ENCODE results near the gene OASL.

- TF ChIP-seq CTCF (IDR thresholded peaks at IDR 0.05) = no peak
- no peak for TF ChIP-seq POLR2A (IDR thresholded peaks at IDR 0.05)
Measured at GRCh38 chr12:121033625-121034349, 5.3 kb downstream of the OASL start.
